H9 (cell line): Measurements from ENCODE around the gene ITGAX. TPM values are rescaled to one million over a fixed set of nuclear protein-coding genes. Genes with fewer than 3 reads are reported as not detected.

Source experiments
- DNase-seq: peaks from one replicate; pipeline ENCODE4 v3.0.0-alpha.2; 2017
- H2AFZ ChIP-seq: one replicate; pipeline ENCODE4 v1.6.1; 2013; ENCODE audit warnings: mild to moderate bottlenecking, low read length, control low read depth, moderate library complexity
- H2AK5ac ChIP-seq: 2 replicates; pipeline ENCODE4 v1.6.1; 2013; ENCODE audit warnings: low read length, control low read depth, mixed read lengths; ENCODE audit not compliant: insufficient read length
- H2BK120ac ChIP-seq: one replicate; pipeline ENCODE4 v1.6.1; 2013; ENCODE audit warnings: low read depth, mild to moderate bottlenecking, low read length, control low read depth, inconsistent platforms; ENCODE audit not compliant: poor library complexity, severe bottlenecking
- H2BK12ac ChIP-seq: 2 replicates; pipeline ENCODE4 v1.6.1; 2013; ENCODE audit warnings: low read length, control low read depth, mixed read lengths, low read depth; ENCODE audit not compliant: insufficient read length
- H2BK15ac ChIP-seq: 2 replicates; pipeline ENCODE4 v1.6.1; 2013; ENCODE audit warnings: low read depth, low read length, control low read depth
- H2BK20ac ChIP-seq: one replicate; pipeline ENCODE4 v1.6.1; 2013; ENCODE audit warnings: low read depth, mild to moderate bottlenecking, low read length, control low read depth, inconsistent platforms; ENCODE audit not compliant: poor library complexity, severe bottlenecking
- H2BK5ac ChIP-seq: 2 replicates; pipeline ENCODE4 v1.6.1; 2013; ENCODE audit warnings: low read length, control low read depth, mixed read lengths; ENCODE audit not compliant: insufficient read length
- H3K14ac ChIP-seq: 2 replicates; pipeline ENCODE4 v1.6.1; 2013; ENCODE audit warnings: low read length, control low read depth; ENCODE audit not compliant: insufficient read depth
- H3K18ac ChIP-seq: 2 replicates; pipeline ENCODE4 v1.6.1; 2013; ENCODE audit warnings: low read depth, mild to moderate bottlenecking, mixed read lengths, low read length, control low read depth; ENCODE audit not compliant: insufficient read length
- H3K23ac ChIP-seq: 2 replicates; pipeline ENCODE4 v1.6.1; 2013; ENCODE audit warnings: low read length, control low read depth, mixed read lengths, low read depth; ENCODE audit not compliant: insufficient read length
- H3K23me2 ChIP-seq: 2 replicates; pipeline ENCODE4 v1.6.1; 2013; ENCODE audit warnings: low read depth, mild to moderate bottlenecking, mixed read lengths, low read length, control low read depth; ENCODE audit not compliant: insufficient read length, poor library complexity, severe bottlenecking
- H3K27ac ChIP-seq: 2 replicates; pipeline ENCODE4 v1.5.1; 2013; ENCODE audit warnings: low read length, control low read depth, mixed read lengths, low read depth; ENCODE audit not compliant: insufficient read length
- H3K27me3 ChIP-seq: 2 replicates; pipeline ENCODE4 v1.6.1; 2013; ENCODE audit warnings: low read length, control low read depth, inconsistent platforms; ENCODE audit not compliant: insufficient read depth
- H3K4ac ChIP-seq: 2 replicates; pipeline ENCODE4 v1.6.1; 2013; ENCODE audit warnings: low read depth, mild to moderate bottlenecking, control low read depth, inconsistent platforms, low read length, moderate library complexity
- H3K4me1 ChIP-seq: 2 replicates; pipeline ENCODE4 v1.6.1; 2013; ENCODE audit warnings: low read length, control low read depth, inconsistent platforms; ENCODE audit not compliant: insufficient read depth
- H3K4me2 ChIP-seq: 2 replicates; pipeline ENCODE4 v1.6.1; 2013; ENCODE audit warnings: low read length, control low read depth, mixed read lengths; ENCODE audit not compliant: insufficient read length, insufficient read depth
- H3K56ac ChIP-seq: 2 replicates; pipeline ENCODE4 v1.6.1; 2013; ENCODE audit warnings: low read depth, mild to moderate bottlenecking, mixed read lengths, low read length, control low read depth; ENCODE audit not compliant: insufficient read length
- H3K79me1 ChIP-seq: 2 replicates; pipeline ENCODE4 v1.6.1; 2013; ENCODE audit warnings: low read depth, mild to moderate bottlenecking, moderate library complexity, low read length, control low read depth, inconsistent platforms; ENCODE audit not compliant: insufficient read depth, poor library complexity, severe bottlenecking
- H3K79me2 ChIP-seq: 2 replicates; pipeline ENCODE4 v1.6.1; 2013; ENCODE audit warnings: low read length, control low read depth, inconsistent platforms; ENCODE audit not compliant: insufficient read depth
- H3K9ac ChIP-seq: 2 replicates; pipeline ENCODE4 v1.6.1; 2013; ENCODE audit warnings: low read length, control low read depth, mixed read lengths; ENCODE audit not compliant: insufficient read length; ENCODE audit errors: extremely low read depth
- H3K9me3 ChIP-seq: one replicate; pipeline ENCODE4 v1.6.1; 2013; ENCODE audit warnings: low read depth, low read length, inconsistent platforms; ENCODE audit not compliant: control insufficient read depth
- H3T11ph ChIP-seq: one replicate; pipeline ENCODE4 v1.6.1; 2013; ENCODE audit warnings: mild to moderate bottlenecking, low read length, control low read depth, inconsistent platforms
- H4K20me1 ChIP-seq: one replicate; pipeline ENCODE4 v1.6.1; 2013; ENCODE audit not compliant: control insufficient read depth, insufficient read length, insufficient read depth
- H4K5ac ChIP-seq: 2 replicates; pipeline ENCODE4 v1.6.1; 2013; ENCODE audit warnings: low read depth, mild to moderate bottlenecking, mixed read lengths, low read length, control low read depth; ENCODE audit not compliant: insufficient read length
- H4K8ac ChIP-seq: replicated peaks from 2 replicates; pipeline ENCODE4 v1.6.1; 2013; ENCODE audit warnings: low read length, control low read depth, mixed read lengths, low read depth; ENCODE audit not compliant: insufficient read length
- H4K91ac ChIP-seq: 2 replicates; pipeline ENCODE4 v1.6.1; 2013; ENCODE audit warnings: low read depth, mild to moderate bottlenecking, moderate library complexity, mixed read lengths, low read length, control low read depth; ENCODE audit not compliant: insufficient read length
- H3K27ac Mint-ChIP-seq, 3 experiments: 2 replicates in 2 of 3; 3 replicates in 1 of 3; pipeline ENCODE4 v1.8.0; 2020 to 2021; ENCODE audit warnings: mixed read lengths in 3 of 3, mild to moderate bottlenecking in 1 of 3, moderate library complexity in 1 of 3
- H3K27me3 Mint-ChIP-seq: 2 replicates; pipeline ENCODE4 v1.8.0; 2021; ENCODE audit warnings: low read depth, mild to moderate bottlenecking, moderate library complexity, mixed read lengths
- H3K36me3 Mint-ChIP-seq, 3 experiments: 2 replicates in 2 of 3; 3 replicates in 1 of 3; pipeline ENCODE4 v1.8.0; 2020 to 2021; ENCODE audit warnings: low read depth in 3 of 3, mixed read lengths in 3 of 3; ENCODE audit not compliant: insufficient read depth in 1 of 3
- H3K4me1 Mint-ChIP-seq, 2 experiments: 2 replicates each; pipeline ENCODE4 v1.8.0; 2020; ENCODE audit warnings: mixed read lengths in 2 of 2
- H3K4me3 Mint-ChIP-seq, 2 experiments: 2 replicates in 1 of 2; 3 replicates in 1 of 2; pipeline ENCODE4 v1.8.0; 2020 to 2021; ENCODE audit warnings: mild to moderate bottlenecking in 2 of 2, mixed read lengths in 2 of 2, moderate library complexity in 1 of 2
- H3K9me3 Mint-ChIP-seq, 2 experiments: 2 replicates in 1 of 2; 3 replicates in 1 of 2; pipeline ENCODE4 v1.8.0; 2020; ENCODE audit warnings: mild to moderate bottlenecking in 2 of 2, mixed read lengths in 2 of 2, moderate library complexity in 1 of 2
- WGBS: extraction: QIAGEN DNeasy Blood & Tissue Kit; methylation state at CpG from one replicate; pipeline ENCODE4 v1.1.7; 2013; ENCODE audit warnings: missing lambda C conversion rate, low lambda C conversion rate, mixed read lengths; ENCODE audit not compliant: insufficient read length; ENCODE audit errors: extremely low coverage; 5-methylcytosine and 5-hydroxymethylcytosine counted together
- total RNA-seq: library from RNA; stranded (reverse); gene quantifications from 2 replicates; pipeline ENCODE4 v1.2.1, GENCODE V29; 2021
- TF ChIP-seq, protein P1 (sequence below): fragments of 200-600 bp; sonication (generic); conservative IDR thresholded peaks from 3 replicates; pipeline ENCODE4 v1.8.0; 2021; ENCODE audit warnings: antibody characterized with exemption, mild to moderate bottlenecking

The ITGAX gene
- total RNA-seq, 1 experiment from 2014 or later, result 0.28 TPM

GRCh38 chr16:31329671-31330552, 25.1 kb upstream of the ITGAX start:
- no peaks in the 10 kb centered on the region; a peak in 1 of 7 replicates for H3K36me3 Mint-ChIP-seq
- Histone ChIP-seq H3K27ac (no peak overlapping the region), H2AFZ (no peak overlapping the region), H2AK5ac (no peak overlapping the region), H3T11ph (no peak overlapping the region), H3K4me1 (peaks cover 2% of the 10 kb centered on the region; the same call in 1 of the 2 replicates), H3K23ac (no peak overlapping the region), H3K14ac (no peak overlapping the region), H3K4me2 (peak overlapping the region; percentile 48), H3K9me3 (no peaks in the 10 kb centered on the region), H3K56ac (no peak overlapping the region), H3K4ac (no peak overlapping the region), H2BK20ac (no peak overlapping the region), H4K8ac (no peak overlapping the region), H2BK120ac (no peak overlapping the region), H3K79me1 (no peaks in the 10 kb centered on the region), H3K23me2 (peaks cover 4% of the 10 kb centered on the region), H3K79me2 (no peaks in the 10 kb centered on the region), H2BK12ac (no peak overlapping the region), H3K9ac (no peak overlapping the region), H2BK15ac (no peak overlapping the region), H4K5ac (no peak overlapping the region), H2BK5ac (no peak overlapping the region), H3K27me3 (peaks cover 14% of the 10 kb centered on the region; the same call in 1 of the 2 replicates), H3K18ac (no peak overlapping the region), H4K91ac (no peak overlapping the region), H4K20me1 (no peaks in the 10 kb centered on the region)
- no peak for DNase-seq
- H3K27me3 Mint-ChIP-seq, result peaks cover 33% of the 10 kb centered on the region
- WGBS, result no CpG with 5 or more reads among the region's 39 CpGs
- H3K27ac Mint-ChIP-seq, result no peak overlapping the region; a peak in 1 of 7 replicates
- peaks cover 2 to 4% of the 10 kb centered on the region in 2 experiments; a peak in 3 of 5 replicates for H3K9me3 Mint-ChIP-seq
- H3K4me3 Mint-ChIP-seq, result peak overlapping the region in 1 of 2 experiments; percentile 79; a peak in 4 of 5 replicates
- peaks cover 22 to 25% of the 10 kb centered on the region in 2 experiments for H3K4me1 Mint-ChIP-seq
- TF ChIP-seq, protein P1, sequence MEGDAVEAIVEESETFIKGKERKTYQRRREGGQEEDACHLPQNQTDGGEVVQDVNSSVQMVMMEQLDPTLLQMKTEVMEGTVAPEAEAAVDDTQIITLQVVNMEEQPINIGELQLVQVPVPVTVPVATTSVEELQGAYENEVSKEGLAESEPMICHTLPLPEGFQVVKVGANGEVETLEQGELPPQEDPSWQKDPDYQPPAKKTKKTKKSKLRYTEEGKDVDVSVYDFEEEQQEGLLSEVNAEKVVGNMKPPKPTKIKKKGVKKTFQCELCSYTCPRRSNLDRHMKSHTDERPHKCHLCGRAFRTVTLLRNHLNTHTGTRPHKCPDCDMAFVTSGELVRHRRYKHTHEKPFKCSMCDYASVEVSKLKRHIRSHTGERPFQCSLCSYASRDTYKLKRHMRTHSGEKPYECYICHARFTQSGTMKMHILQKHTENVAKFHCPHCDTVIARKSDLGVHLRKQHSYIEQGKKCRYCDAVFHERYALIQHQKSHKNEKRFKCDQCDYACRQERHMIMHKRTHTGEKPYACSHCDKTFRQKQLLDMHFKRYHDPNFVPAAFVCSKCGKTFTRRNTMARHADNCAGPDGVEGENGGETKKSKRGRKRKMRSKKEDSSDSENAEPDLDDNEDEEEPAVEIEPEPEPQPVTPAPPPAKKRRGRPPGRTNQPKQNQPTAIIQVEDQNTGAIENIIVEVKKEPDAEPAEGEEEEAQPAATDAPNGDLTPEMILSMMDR, result no peak
